Tibial artery (tissue), 4 donors: Measurements from ENCODE around the gene TCF4.

Experiments used
- DNase-seq, 2 donors: peaks; one replicate each; pipeline ENCODE4 v3.0.0-alpha.2; 2019
- H3K27ac ChIP-seq, 2 donors: fragments of 200-600 bp; sonication (generic) in 1 of 2; 1 replicate in 1 of 2; 2 replicates in 1 of 2; pipeline ENCODE4 v1.5.1; 2018 to 2019; ENCODE audit warnings: mild to moderate bottlenecking in 1 of 2
- H3K27me3 ChIP-seq, 2 donors: fragments of 200-600 bp; sonication (generic) in 1 of 2; one replicate each; pipeline versions ENCODE4 v1.5.1 to v1.6.0; 2016 to 2019
- H3K36me3 ChIP-seq, 3 donors: fragments of 200-600 bp; sonication (generic) in 2 of 3; one replicate each; pipeline ENCODE4 v1.5.1; 2016 to 2019; ENCODE audit warnings: mild to moderate bottlenecking in 2 of 3
- H3K4me1 ChIP-seq, 4 donors: fragments of 200-600 bp; sonication (generic) in 2 of 4; 1 replicate in 3 of 4; 2 replicates in 1 of 4; pipeline ENCODE4 v1.5.1; 2016 to 2019
- H3K4me3 ChIP-seq, 2 donors: fragments of 200-600 bp; sonication (generic) in 1 of 2; 1 replicate in 1 of 2; 2 replicates in 1 of 2; pipeline ENCODE4 v1.5.1; 2018 to 2019; ENCODE audit warnings: mild to moderate bottlenecking in 2 of 2
- H3K9me3 ChIP-seq, 3 donors: fragments of 200-600 bp; sonication (generic) in 1 of 3; one replicate each; pipeline ENCODE4 v1.5.1; 2016 to 2019
- CTCF ChIP-seq, 2 experiments: fragments of 200-600 bp in 1 of 2; fragments of 450-650 bp in 1 of 2; IDR thresholded peaks; one replicate each; pipeline ENCODE4 v1.5.1; 2017 to 2019; ENCODE audit warnings: antibody characterized with exemption in 2 of 2, mild to moderate bottlenecking in 1 of 2, moderate library complexity in 1 of 2
- intact Hi-C: fragments of 100-400 bp; cut with DNase I; formaldehyde crosslinking; loops from one replicate; pipeline ENCODE4 v1.15.0; 2023; ENCODE audit warnings: low total_unique reads

TCF4 gene

GRCh38 chr18:55608497-55608896, 20.5 kb upstream of the TCF4 start:
- Histone ChIP-seq H3K27ac (no peak overlapping the region), H3K4me3 (no peak overlapping the region), H3K9me3 (no peaks in the 10 kb centered on the region), H3K36me3 (no peaks in the 10 kb centered on the region), H3K27me3 (no peaks in the 10 kb centered on the region), H3K4me1 (no peaks in the 10 kb centered on the region)
- intact Hi-C loops = no loop called here
- DNase-seq = no peak
- no peak for TF ChIP-seq CTCF (IDR thresholded peaks at IDR 0.05)

GRCh38 chr18:55607773-55608172, 19.8 kb upstream of the TCF4 start:
- TF ChIP-seq CTCF (IDR thresholded peaks at IDR 0.05) = no peak
- DNase-seq = no peak
- no peaks in the 10 kb centered on the region for H3K36me3 ChIP-seq
- no peak overlapping the region for H3K27ac ChIP-seq
- H3K27me3 ChIP-seq = no peaks in the 10 kb centered on the region
- H3K9me3 ChIP-seq = no peaks in the 10 kb centered on the region
- H3K4me3 ChIP-seq = no peak overlapping the region
- H3K4me1 ChIP-seq = no peaks in the 10 kb centered on the region
- intact Hi-C loops = no loop called here

- Histone ChIP-seq H3K27me3 (no peaks in the 10 kb centered on the region), H3K9me3 (no peaks in the 10 kb centered on the region), H3K27ac (no peak overlapping the region), H3K4me3 (no peak overlapping the region), H3K4me1 (no peaks in the 10 kb centered on the region), H3K36me3 (no peaks in the 10 kb centered on the region)
- TF ChIP-seq CTCF (IDR thresholded peaks at IDR 0.05) = no peak
- DNase-seq = no peak
- intact Hi-C loops = no loop called here
These were observed 17.8 kb upstream of the TCF4 start for GRCh38 chr18:55605733-55606338.

- TF ChIP-seq CTCF (IDR thresholded peaks at IDR 0.05) = no peak
- no peak overlapping the region for H3K27ac ChIP-seq
- H3K4me1 ChIP-seq = no peaks in the 10 kb centered on the region
- no peak for DNase-seq
- intact Hi-C loops = no loop called here
- no peaks in the 10 kb centered on the region for H3K27me3 ChIP-seq
- no peaks in the 10 kb centered on the region for H3K9me3 ChIP-seq
- H3K4me3 ChIP-seq = no peak overlapping the region
- no peaks in the 10 kb centered on the region for H3K36me3 ChIP-seq
These were observed 15.8 kb upstream of the TCF4 start for GRCh38 chr18:55603775-55604174.

GRCh38 chr18:55593888-55594287, 5.9 kb upstream of the TCF4 start:
- no peak for DNase-seq
- intact Hi-C loops = no loop called here
- no peak for TF ChIP-seq CTCF (IDR thresholded peaks at IDR 0.05)
- H3K36me3 ChIP-seq = no peaks in the 10 kb centered on the region
- H3K4me1 ChIP-seq = no peaks in the 10 kb centered on the region
- no peaks in the 10 kb centered on the region for H3K27me3 ChIP-seq
- H3K4me3 ChIP-seq = no peak overlapping the region
- no peaks in the 10 kb centered on the region for H3K9me3 ChIP-seq
- no peak overlapping the region for H3K27ac ChIP-seq

GRCh38 chr18:55592572-55592971, 4.6 kb upstream of the TCF4 start:
- H3K27ac ChIP-seq = no peak overlapping the region
- no peak for TF ChIP-seq CTCF (IDR thresholded peaks at IDR 0.05)
- H3K4me3 ChIP-seq = no peak overlapping the region
- no peaks in the 10 kb centered on the region for H3K4me1 ChIP-seq
- no peaks in the 10 kb centered on the region for H3K36me3 ChIP-seq
- H3K27me3 ChIP-seq = no peaks in the 10 kb centered on the region
- no peak for DNase-seq
- intact Hi-C loops = no loop called here
- no peaks in the 10 kb centered on the region for H3K9me3 ChIP-seq
